Caki2 (cell line): ENCODE results near the gene EOMES. TPM values are rescaled to one million over a fixed set of nuclear protein-coding genes. Genes with fewer than 3 reads are reported as not detected.

Source experiments
- DNase-seq: peaks from one replicate; pipeline ENCODE4 v3.0.0-alpha.2; 2015; ENCODE audit warnings: low read depth
- in situ Hi-C: cut with HindIII; loops from 2 replicates; pipeline ENCODE4 v1.10.0; 2016; ENCODE audit warnings: low sequenced_read_pairs, low pct_unique_long_range_greater_than_20kb, mixed read lengths
- total RNA-seq: library from RNA; depleted of rRNA; stranded (reverse); fragments of >200 nt; shearing (Covaris generic); gene quantifications from 2 replicates; pipeline ENCODE4 v1.2.3, GENCODE V29; 2014; ENCODE audit warnings: low replicate concordance

The EOMES gene
- total RNA-seq, 1 experiment from 2014 or later = not detected

DNA sequence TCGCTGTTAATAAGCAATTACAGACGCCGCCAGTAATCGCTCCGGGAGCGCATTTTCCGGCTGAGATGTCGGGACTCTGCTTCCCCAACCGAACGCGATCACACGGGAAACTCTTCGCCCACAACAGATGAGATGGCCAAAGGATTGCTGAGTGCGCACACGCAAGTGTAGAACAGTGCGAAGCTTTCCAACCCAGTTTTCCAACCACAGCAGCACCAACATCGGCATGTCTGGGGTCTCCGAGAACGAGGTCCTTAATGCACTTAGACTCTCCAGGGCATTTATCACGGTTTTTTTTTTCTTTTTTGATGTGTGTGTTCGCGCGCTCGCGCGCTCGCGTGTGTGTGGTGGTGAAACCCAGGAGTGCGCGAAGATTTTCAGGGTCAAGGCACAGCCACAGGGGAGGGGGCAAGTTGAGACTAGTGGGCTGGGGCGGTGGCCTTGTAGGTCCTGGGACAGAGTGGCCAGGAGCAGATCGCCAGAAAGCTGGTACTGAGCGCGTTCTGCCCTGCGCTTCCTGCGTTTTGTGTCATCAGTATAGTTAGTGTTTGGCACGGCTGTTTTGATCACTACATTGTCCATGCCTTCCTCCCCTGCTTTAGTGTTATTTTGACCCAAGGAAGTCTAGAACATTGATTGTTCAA is 1.8 kb upstream of the EOMES start:
- in situ Hi-C loops = no loop called here
- DNase-seq = no peak

DNA sequence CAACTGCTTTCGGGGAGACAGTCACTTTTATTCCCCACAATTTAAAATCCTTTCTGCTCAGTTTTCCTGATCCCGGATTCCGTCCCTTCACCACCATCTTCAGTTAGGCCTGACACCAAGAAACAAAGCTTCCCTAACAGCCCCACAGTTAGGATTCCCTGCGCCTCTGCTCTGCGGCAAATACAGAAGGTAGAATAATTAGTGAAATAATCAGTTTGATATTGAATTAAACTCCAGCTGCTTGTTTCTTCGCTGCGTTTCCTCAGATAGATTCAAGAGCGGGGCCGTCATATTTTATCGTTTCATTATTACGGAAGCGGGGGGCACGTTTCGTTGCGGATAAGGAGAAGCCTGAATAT is 1.3 kb upstream of the EOMES start:
- in situ Hi-C loops = no loop called here
- DNase-seq = no peak

GRCh38 chr3:27723001-27723445 is 900 bp upstream of the EOMES start:
- in situ Hi-C loops = no loop called here
- DNase-seq = no peak

DNA sequence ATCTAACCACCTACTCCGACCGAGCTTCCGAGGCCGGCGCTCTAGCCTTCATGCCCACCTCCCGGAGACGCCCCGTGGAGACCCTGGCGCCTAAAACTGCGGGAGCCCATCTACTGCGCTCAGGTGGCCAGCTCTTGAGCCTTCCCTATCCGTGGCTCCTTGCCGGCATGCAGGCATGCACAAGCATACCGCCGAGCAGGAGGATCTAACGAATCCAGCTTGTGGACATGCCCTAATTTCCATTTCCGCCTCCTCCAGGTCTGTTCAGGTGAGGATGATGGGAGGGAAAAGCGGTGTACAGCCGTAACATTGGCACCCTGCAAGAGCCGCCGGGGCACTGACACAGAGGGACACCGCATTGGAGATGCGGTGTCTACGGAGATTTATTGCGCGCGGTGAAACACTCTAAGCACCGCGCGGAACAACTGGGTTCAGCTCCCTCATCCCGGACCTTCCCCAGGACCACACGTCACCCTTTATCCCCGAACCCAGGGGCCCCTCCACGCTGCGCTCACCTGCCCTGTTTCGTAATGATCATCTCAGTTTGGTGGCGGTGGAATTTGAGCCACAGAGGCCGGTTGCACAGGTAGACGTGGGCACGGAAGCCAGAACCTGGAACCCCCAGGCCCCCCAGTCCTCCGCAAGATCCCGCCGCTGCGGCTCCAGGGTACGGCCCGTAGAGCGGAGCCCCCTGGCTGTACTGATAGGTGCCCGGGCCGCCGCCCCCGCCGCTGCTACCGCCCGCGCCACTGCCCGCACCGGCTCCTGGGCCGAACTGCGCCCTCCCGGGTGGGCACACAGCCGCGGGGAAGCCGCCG is 1.0 kb downstream of the EOMES start:
- in situ Hi-C loops = no loop called here
- no peak for DNase-seq

GRCh38 chr3:27719314-27720003 is 2.7 kb downstream of the EOMES start:
- in situ Hi-C loops = no loop called here
- DNase-seq = no peak

GRCh38 chr3:27718459-27718858 is 3.7 kb downstream of the EOMES start:
- DNase-seq = no peak
- in situ Hi-C loops = no loop called here

DNA sequence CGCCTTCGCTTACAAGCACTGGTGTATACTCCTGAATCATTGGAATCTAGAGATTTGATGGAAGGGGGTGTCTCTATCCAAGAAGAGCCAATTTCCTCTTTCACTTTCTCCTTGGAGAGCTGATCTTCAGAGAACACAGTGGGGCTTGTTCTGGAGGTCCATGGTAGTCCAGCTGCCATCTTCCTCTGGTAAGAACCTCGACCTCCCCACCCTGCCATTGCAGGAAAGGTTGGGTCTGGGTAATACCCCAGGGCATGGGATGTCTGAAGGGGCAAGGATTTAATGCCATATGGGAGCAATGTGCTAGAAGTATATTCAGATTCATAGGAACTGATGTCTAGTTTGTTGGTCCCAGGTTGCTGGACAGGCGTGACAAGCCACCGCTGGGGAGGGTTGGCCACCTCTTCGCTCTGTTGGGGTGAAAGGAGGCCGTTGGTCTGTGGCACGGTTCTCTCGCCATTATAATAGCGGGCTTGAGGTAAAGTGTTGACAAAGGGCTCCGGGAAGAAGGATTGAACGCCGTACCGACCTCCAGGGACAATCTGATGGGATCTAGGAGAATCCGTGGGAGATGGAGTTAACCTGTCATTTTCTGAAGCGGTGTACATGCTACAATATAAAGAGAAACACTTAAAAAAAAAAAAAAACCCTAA is 4.8 kb downstream of the EOMES start:
- in situ Hi-C loops = no loop called here

DNA sequence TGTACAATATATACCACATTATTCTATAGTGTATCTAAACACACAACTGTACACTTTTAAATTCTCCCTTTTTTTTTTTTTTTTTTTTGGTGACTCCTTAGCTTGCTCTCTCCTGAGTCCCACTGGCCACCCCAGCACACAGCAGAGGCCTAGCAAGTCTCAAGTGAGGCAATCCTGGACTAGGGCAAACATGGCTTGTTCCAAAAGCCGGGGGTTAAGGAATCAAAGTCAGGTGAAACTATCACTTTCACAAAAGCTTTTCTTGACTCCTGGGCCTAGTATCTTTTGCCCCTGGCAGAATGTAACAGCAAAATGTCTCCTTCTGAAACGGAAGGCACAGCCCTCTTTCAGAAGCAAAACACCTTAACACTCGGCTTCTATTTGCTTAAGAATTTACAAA is 5.8 kb downstream of the EOMES start:
- in situ Hi-C loops = no loop called here
- DNase-seq = no peak

More for the DNA sequence above, 4.8 kb downstream of the EOMES start:
- no peak for DNase-seq

- in situ Hi-C loops = no loop called here
- DNase-seq = no peak
These were observed 6.3 kb downstream of the EOMES start for GRCh38 chr3:27715863-27716262.

DNA sequence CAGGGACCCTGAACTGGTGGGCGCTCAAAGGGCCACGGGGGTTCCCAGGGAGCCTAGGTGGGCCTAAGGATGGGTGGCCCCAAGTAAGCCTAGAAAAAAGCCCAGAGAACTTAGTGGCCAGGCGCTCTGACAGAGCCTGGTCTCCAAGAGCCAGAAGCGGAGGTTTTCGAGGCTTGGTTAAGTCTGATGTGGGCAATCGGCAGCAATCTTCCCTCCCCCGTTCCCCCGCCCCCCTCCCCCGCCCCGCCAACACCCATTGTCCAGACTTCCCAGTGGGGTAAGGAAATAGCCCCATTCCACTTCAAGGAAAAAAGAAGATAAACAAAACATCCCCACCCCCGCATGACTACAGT is 6.7 kb downstream of the EOMES start:
- DNase-seq = no peak
- in situ Hi-C loops = no loop called here

- in situ Hi-C loops = no loop called here
- no peak for DNase-seq
These were observed 7.2 kb downstream of the EOMES start for GRCh38 chr3:27714692-27715453.

- no peak for DNase-seq
- in situ Hi-C loops = no loop called here
These were observed 8.0 kb downstream of the EOMES start for GRCh38 chr3:27714146-27714526.

- in situ Hi-C loops = no loop called here
- DNase-seq = no peak
These were observed 8.5 kb downstream of the EOMES start for GRCh38 chr3:27713435-27714145.

- in situ Hi-C loops = no loop called here
These were observed 9.1 kb downstream of the EOMES start for GRCh38 chr3:27713078-27713423.

DNA sequence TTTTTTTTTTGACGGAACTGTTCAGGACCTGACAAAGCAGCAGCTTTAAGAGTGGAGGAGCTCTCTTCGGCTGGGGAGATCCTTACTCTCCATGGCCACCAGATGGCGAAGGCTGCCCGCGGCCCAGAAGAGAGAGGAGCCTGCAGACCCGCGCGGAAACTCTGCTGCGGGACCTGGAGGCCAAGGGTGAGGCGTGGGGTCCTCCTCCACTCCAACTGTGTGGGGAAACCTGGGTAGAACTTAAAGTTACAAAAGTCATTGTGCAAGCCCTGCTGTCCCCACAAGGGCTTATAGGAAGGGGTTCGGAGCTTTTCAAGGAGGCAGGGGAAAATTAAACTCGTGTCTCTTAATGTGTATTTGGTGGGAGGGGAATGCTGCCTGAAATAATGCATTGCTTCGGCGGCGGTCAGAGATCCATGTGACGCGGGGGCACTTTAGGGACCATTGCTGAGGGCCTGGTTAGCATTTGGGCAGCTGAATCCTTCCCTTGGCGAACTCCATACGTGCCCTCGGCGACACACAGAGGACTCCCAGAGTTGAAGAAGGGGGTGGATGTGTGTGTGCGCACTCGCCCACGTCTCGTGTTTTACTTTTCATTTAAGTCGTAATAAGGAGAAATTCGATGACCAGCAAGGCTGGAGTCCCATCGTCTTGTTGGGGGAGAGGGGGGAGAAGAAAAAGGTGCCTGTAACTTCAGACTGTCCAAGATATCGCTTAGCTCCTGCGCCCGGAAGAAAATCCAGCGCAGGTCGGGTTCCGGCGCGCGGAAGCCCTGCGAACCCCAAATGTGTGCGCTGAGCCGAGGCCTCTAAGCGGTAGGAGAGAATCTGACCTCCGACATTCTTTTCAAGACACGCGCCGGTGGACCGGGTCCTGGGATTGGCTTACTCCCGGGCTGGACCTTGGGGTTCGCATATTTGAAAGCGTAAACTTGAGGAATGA is 9.7 kb downstream of the EOMES start:
- in situ Hi-C loops = no loop called here
- peak; percentile 73 for DNase-seq

More at GRCh38 chr3:27713078-27713423, 9.1 kb downstream of the EOMES start:
- no peak for DNase-seq

- in situ Hi-C loops = no loop called here
- DNase-seq = no peak
These were observed 13.9 kb downstream of the EOMES start for GRCh38 chr3:27708250-27708649.

- DNase-seq = no peak
- in situ Hi-C loops = no loop called here
These were observed 23.1 kb downstream of the EOMES start for GRCh38 chr3:27699067-27699466.
